NCI-H1092 (cell line): ENCODE measurements around the gene GRM4.
A peak's percentile ranks its signal among the peaks of the same experiment; 100 is the strongest.

Experiments used
- DNase-seq: peaks from one replicate; lab custom pipeline; 2025; lab: John Stamatoyannopoulos, UW

Gene GRM4

DNA sequence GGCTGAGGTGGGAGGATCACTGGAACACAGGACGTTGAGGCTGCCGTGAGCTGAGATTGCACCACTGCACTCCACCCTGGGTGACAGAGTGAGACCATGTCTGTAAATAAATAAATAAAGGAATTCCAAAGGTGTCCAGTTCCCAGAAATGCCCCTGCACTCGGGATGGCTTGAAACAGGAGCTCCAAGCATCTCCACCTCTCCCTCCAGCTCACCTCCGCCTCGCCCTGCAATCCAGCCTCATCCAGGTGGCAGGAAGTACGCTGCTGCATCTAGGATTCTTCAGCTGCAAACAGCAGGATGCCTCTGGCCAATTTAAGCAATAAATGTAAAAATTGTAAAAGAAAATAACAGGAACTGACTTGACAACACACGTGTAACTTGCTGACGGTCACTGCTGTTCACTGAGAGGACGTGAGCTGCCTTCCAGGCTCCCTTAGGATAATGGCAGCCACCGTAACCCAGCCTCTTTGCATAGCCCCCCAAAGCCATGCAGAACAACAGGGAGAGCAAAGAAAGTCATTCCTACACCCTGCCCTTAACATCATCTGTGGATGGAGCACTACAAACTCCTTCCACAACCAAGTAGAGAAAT lies 11.4 kb upstream of the GRM4 start:
- DNase-seq = no peak

DNA sequence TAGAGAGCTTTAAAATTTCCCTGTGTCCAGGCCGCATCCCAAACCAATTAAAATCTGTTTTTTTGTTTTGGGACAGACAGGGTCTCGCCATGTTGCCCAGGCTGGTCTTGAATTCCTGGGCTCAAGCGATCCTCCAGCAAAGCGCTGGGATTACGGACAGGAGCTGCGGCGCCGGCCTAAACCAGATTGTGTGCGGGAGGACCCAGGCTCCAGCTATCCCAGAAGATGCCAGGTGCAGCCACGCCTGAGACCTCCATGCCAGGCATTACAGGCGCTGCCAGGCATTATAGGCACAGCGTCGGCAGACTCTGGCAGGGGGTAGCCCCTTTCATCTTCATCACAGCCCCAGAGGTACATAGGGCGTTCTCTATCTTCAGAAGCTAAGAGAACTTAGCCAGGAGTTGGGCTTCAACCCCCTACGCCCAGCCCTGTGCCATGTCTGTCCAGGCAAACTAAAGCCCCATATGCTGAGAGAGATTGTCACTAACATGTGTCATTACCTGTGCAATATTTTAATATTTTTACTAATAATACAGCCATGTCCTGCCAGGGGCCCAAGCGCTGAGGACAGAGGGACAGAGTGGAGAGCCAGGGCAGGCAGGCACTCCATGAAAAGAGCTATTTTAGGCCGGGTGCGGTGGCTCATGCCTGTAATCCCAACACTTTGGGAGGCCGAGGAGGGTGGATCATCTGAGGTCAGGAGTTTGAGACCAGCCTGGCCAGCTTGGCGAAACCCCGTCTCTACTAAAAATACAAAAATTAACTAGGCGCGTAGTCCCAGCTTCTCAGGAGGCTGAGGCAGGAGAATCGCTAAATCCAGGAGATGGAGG lies 9.8 kb upstream of the GRM4 start:
- no peak for DNase-seq

DNA sequence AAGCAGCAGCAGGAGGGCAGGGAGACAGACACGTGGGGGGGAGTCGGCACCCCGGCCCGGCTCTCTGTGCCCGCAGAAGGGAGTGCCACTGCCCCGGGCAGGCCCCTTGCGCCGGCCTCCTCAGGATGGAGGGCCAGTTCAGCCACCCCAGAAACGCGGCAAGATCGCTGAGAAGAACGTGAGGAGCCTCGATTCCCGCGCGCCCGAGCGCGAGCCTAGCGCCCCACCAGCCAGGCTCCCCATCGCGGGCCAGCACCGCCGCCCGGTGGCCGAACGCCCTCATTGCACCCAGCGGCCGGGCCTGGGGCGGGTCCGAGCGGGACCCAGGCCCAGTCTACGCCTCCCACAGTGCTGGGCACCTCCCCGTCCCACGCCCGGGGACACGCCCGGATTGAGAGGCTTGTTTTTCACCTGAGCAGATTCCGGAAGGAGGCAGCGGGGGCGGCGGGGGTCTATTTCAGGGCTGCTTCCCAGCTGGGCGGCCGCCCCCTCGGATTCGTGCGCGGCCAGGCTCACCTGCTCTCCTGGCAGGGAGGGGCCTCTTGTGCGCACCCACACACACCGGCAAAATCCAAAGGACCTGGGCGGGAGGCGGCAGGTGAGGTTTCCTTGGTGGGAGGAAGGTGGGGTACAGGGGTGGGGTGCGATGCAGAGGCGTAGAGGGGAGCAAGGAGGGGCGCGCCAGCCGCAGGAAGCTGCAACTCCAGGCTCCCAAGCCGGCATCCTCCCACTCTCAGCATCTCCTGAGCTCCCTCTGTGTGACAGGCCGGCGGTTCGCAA lies 9.0 kb upstream of the GRM4 start:
- DNase-seq = no peak

DNA sequence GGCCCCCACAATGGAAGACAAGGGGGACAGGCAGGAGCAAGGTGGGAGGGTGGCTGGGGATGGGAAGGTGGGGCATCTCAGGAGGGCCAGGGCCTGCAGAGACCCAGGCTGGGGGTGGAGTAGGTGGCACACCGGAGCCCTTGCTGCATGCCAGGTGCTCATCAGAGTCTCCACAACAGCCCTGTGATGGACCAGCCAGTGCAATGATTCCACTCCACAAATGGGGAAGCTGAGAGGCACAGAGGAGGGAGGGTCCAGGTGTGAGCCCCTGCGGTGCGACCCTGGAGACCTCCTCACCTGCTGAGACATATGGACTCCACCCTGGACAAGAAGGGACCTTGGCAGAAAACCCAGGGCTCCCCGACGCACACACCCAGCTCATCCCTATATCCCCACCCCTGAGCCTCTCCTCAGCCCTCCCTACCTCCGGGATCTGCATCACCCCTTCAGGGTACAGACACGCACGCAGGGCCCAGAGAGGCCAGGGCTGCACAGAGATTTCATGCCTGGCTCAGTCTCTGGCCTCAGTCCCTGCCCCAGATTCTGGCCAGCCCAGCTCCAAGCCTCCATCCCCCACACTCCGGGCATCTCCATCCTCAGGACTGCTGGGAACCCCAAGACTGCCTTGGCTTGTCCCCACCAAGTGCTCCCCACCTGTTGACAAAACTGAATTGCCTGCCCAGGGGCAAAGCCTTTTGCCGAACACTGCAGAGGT lies 7.1 kb upstream of the GRM4 start:
- no peak for DNase-seq

DNA sequence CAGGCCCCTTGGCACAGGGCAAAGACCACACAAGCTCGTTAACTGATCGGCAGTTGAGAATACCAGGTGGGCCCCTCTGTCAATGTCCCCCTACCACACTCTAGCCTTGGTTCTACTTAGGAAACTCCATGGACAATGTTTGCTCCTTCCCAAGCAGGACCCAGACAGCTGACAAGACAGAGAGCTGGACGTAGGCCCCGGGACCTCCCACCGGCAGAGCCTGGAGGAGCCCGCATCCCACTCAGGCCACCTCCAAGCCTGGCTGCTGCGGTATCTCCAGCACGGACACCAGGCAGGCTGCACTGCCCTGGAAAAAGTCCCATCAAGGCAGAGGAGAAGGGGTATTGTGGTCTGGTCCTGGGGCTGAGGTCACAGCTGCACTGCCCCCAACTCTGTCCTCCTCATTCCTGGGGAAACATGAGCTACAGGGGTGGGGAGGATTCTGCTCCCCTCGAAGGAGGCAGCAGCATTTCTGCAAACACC lies 6.2 kb upstream of the GRM4 start:
- no peak for DNase-seq

DNA sequence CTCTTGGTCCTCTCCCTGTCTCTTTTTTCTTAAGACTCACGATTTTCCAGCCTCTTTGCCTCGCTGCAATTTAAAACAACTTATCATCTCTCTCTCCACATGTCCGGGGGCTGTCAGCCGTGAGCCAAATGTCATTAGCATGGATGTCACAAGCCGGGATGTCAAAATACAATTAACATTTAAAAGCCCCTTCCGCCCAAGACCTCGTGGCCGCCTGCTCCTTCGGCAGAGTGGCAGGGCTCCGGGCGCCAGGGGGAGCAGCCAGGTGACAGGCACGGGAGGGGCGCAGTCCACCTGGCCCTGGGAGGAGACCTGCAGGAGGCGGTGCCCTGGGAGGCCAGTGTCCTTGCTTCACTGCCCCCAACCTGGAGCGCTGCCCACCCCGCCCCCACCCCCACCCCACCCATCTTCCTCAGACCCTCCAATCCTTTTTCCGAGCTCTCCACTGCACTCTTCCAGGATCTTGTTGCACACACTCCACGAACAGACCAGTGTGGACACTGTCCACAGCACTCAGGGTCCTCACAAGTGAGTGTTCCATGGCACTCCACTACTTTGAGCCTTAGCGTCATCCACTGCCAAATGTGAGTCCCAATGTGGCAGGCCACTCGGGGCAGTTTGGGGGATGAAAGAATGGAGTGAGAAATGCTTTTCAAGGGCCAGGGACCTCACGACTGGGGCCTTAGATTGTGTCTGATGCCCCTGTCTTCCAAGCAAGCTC lies 5.6 kb upstream of the GRM4 start:
- DNase-seq = no peak

DNA sequence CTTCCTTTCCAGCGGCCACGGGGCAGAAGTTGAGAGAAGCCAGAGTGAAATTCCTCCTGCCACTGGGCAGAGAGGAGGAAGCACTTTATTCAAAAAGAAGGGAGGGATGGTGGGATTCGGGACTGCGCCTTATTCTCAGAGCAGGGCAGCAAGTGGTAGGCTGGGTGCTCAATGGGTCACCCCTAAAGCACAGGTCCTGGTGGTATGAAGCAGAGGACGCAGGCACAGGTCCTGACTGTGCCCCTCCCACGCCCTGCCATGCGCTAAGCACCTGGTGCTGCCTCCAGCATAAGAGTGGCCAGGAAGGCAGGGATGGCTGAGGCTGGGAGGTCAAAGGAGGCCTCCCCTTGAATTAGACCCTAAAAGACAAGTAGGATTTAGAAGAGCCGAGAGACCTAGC lies 4.9 kb upstream of the GRM4 start:
- no peak for DNase-seq

DNA sequence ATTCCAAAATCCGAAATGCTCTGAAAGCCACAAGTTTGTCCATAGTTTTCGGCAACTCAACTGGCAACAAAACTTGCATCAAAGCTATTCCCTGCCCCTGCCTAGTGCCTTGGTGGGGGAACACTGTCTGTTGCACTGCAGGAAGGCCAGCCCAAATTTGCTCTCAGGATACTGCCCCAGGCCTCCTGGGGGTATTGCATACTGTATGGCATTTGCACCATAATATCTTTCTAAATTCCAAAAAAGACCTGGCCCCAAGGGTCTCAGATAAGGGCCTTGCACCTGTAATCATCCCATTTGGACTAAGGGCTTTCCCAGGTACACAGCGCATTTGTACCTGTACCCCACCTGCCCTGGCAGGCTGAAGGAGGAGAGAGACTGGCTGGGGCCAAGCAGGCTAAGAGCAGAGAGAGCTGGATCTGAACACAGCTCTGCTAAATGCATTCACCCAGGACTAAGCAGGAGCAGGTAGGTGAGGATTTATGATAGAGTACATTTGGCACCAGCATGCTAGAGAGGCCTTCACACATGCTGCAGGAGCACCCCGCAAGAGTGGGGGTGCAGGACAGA lies 4.0 kb upstream of the GRM4 start:
- DNase-seq = no peak

DNA sequence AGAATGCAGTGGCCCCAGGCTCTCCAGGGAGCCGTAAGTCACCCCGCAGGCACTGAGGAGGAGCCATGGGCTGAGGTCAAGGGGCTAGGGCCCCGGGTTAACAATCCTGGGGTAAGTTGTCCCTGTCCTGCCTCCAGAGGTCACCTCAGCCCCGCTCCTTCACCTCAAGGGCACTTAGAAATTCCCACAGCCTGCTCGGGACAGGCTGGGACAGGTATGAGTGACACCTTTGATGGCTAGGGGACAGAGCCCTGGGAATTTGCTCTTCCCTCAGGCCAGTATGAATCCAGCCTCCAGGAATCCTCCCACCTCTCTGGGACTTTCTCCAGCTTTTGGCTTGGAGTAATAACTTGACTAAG lies 3.5 kb upstream of the GRM4 start:
- DNase-seq = no peak

DNA sequence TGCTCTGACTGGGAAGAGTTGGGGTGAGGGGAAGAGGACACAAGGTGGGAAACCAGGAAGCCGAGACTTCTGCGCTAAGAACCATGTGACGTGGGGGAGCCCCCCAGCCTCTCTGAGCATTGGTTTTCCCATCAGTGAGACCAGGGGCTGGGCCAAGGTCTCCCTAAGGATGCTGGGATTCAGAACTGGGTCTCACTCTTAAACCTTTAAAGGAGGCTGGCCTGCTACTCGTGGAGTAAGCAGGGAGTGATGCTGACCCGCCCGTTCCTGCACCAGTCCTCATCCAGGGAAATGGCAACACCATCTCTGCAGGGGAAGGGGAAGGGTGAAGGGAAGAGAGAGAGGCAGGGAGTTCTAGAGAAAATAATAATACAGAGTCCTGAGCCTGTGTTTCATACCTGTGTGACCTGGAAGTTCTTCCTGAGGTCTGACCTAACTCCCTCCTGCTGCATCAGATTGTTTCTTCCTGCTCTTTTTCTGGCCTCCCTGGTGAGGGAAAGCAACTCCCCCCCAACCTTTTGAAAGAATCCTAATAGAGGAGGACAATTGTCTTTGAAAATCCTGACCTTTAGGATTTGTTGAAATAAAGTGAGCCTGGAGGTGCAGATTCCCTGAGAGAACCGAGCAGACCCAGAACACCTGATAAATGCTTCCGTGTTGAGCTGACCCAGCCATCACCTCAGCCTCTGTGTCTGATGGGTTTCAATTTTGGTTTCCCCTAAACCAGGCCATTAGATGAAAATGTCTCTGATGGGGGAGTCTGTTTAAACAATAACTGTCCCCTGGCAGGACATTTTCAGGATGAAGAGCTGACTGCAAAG lies 3.0 kb upstream of the GRM4 start:
- DNase-seq = no peak

DNA sequence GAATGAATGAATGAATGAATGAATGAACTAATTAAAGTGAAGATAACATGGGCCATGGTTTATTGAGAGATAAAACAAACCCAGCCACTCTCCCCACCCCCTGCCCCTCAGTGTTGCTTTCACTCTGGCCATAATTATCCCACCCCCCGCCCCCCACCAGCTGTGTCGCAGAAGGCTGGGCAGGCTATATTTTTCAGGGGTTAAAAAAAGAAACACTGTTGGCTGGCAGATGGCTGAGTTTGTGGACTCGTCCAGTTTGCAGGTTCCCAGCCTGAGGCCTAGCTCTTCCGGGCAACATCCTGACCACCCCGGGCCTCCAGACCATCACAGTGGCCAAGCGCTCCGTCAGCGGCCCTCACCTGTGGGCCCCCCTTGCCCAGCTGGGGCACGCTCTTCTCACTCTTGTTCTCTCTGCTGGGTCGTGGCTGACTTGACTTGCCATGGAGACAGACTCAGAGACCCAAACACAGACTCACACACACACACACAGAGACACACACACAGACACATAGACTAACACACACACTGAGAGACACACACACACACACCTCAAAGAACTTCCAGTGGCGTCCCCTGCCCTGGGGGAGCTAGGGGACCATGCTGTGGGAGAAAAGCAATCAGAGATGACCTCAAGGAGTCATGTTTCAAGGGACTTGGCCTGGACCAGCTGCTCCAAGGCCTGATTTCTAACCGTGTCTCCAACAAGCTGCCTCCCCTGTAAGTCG lies 2.2 kb upstream of the GRM4 start:
- DNase-seq = no peak

DNA sequence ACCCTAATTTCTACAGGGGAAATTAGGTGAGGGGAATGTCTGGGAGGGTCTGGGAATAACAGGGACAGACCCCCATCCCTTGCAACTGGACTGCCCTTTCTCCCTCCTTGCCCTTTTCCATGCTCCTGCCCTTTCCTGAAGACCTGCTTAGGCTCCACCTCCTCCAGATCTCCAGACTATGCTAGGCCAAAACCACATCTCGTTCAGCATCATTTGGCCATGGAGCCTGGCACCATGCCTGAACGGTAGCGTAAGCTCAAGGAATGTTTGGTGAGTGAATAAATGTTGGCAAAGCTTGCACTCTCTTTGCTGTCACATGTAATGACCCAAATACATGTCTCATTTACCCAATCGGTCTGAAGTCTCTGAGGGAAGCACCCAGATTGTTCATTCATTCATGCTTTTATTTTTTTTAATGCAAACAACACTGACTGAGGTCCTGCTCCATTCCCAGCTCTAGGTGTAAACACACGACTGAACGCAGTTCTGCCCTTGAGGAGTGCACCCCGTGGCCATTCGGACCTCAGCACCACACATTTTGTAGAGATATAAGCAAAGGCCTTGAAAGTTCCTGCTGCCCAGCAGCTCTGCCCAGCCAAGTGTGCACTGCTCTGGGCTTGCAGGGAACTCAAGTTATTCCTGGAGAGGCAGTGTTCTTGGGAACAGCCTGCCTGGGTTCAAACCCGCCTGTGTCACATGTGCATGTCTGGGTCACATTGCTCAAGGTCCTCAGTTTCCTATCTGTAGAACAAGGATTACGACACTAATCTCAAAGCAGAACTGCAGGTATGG lies 1.1 kb upstream of the GRM4 start:
- DNase-seq = no peak

DNA sequence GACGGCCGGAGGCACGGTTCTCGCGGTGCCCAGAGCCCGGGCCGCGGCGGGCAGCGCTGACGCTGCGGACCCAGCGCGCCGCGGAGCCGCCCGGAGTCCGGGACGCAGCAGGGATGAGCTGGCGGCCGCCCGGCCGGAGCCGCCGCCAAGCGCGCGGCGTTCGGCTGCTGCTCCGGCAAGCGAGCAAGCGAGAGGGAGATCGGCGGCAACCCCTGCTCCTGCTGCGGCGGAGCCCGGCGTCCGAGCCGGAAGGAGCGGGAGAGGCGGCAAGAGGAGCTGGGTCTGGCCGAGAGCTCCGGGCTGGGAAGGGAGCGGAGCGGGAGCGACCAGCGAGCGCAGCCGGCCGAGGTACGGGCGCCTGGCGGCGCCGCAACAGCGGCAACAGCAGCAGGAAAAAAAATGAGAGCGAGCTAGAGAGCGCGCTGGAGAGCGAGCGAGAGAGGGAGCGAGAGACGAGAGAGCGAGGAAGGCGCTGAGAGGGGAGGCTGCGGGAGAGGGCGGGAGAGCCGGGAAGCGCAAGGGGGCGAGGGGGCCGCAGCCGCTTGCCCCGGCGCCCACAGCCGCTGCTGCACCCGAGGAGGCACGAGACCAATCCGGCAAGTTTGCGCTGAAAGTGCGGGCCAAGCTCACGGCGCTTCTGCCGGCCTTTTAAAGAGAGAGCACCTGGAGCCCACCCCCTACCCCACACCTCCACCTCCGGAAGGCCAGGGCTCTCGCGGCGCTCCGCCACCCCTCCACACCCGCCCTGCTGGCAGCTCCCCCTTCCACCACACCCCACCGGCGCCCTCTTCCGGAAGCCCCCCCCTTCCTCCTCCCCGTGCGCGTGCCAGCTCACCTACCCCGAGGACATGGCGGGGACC lies 496 bp downstream of the GRM4 start:
- DNase-seq = peak; percentile 41

DNA sequence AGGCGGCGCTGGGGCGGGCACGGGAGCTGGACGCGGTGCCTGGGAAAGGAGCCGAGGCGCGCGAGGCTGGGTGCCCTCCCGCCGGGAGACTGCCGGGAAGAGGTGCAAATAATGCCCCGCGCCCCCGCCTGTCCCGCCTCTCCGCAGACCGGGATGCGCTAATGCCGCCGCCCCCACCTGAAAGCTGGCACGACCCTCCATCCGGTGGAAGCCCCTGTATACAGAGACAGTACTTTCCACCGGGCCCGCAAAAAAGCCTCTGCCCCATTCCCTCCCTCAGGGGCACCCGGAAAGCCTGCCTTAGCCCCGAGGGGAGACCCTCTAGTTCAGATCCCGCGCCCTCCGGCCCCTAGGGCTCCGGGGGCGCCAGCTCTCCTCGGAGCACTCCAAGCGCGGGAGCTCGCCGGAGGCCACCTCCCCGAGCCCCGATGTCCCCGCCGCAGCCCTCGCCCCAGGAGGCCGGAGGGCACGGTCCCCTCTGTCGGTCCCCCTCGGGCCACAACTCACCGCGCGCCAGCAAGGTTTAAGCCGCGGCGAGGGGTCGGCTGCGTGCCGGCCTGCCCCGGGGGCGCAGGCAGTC lies 1.2 kb downstream of the GRM4 start:
- DNase-seq = no peak

DNA sequence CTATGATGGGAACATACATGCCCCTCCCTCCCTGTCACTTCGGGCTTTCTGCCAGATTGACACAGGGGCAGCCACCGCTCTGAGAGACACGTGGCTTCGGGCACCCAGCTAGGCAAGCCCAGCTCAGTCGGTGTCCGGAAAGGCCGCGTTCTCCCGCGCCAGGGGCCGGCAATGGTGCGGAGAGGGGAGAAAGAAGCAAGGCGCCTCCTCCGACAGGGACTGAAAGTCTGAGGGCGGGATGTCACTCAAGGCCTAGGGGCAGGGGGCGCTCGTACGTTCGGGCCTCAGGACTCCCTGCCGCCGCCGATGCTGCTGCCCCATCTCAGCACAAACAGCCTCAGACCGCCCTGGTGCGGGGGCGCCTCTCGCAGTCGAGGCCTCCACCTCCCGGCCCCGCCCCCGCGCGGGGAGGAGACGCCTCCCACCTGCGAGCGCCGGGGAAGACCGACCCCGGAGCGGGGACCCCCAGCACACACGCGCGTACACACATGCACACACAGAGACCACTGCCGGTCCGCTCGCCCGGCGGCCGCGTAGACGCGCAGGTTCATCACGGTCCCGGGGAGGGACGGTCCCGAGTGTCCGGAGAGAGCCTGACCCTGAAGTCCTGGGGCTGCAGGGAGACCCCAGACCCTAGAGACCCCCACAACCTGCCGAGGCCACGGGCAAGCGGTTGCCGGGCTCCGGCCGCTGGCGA lies 1.9 kb downstream of the GRM4 start:
- peak; percentile 55 for DNase-seq

DNA sequence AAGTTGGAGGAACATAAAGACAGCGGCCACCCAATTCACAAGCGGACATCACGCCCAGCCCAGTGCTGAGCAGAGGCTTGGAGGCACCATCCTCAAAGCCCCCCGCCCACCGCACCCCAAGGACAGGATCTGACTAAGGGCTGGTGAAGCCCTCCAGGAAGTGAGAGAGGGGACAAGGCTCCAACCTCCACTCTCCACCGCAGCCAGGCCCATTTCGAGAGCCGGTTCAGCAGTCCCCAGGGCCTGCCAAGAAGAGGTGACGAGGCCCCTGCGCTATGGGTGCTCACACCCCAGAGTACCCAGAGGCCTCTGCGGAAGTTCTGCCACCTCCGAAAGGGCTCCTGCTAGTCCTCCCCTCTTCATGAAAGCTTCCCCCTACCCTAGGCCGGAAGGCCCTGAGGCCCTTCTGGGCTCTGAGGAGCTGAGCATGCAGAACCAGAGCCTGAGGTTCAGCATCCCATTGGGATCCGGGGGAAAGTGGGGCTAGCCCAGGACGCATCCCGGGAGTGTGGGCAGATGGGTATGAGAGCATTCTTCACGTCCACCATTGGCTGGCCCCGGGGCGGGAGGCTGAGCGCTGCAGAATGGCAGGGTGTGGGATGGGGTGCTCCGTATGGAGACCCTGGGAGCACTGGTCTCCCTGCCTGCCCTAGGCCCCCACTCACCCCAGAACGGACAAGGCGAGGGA lies 2.5 kb downstream of the GRM4 start:
- DNase-seq = no peak
